ENCODE measurements around the gene TAC4.

GRCh38 chr17:49798738-49799137 lies 49.1 kb downstream of the TAC4 start:
- TF ChIP-seq CTCF (IDR thresholded peaks at IDR 0.05) (no peak), ZFX (IDR thresholded peaks at IDR 0.05; ENCODE audit: borderline replicate concordance) (no peak)
